Measurements from ENCODE around the gene WDR7.
A peak's percentile ranks its signal among the peaks of the same experiment; 100 is the strongest.

Gene WDR7

GRCh38 chr18:57058734-57059133 is 407.6 kb downstream of the WDR7 start:
- no peak for TF ChIP-seq EGR1 (IDR thresholded peaks at IDR 0.05)
- no peak for TF ChIP-seq MAX (IDR thresholded peaks at IDR 0.05)
- TF ChIP-seq EP300 (IDR thresholded peaks at IDR 0.05; ENCODE audit: borderline replicate concordance) = no peak
- TF ChIP-seq, protein P1, sequence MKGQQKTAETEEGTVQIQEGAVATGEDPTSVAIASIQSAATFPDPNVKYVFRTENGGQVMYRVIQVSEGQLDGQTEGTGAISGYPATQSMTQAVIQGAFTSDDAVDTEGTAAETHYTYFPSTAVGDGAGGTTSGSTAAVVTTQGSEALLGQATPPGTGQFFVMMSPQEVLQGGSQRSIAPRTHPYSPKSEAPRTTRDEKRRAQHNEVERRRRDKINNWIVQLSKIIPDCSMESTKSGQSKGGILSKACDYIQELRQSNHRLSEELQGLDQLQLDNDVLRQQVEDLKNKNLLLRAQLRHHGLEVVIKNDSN (IDR thresholded peaks at IDR 0.05) = no peak
- no peak for TF ChIP-seq NFIC (IDR thresholded peaks at IDR 0.05)

- TF ChIP-seq MAX (IDR thresholded peaks at IDR 0.05) (no peak), ZBTB7A (IDR thresholded peaks at IDR 0.05; ENCODE audit: low read depth) (no peak), RAD21 (IDR thresholded peaks at IDR 0.05; ENCODE audit: low read depth) (no peak), TAF1 (IDR thresholded peaks at IDR 0.05; ENCODE audit: low read depth) (no peak), NFIC (IDR thresholded peaks at IDR 0.05) (no peak), CEBPB (IDR thresholded peaks at IDR 0.05) (no peak), EGR1 (IDR thresholded peaks at IDR 0.05) (no peak), CREB1 (IDR thresholded peaks at IDR 0.05; ENCODE audit: low read depth) (no peak), TCF12 (IDR thresholded peaks at IDR 0.05; ENCODE audit: low read depth) (no peak), YY1 (IDR thresholded peaks at IDR 0.05; ENCODE audit: low read depth) (no peak), REST (IDR thresholded peaks at IDR 0.05; ENCODE audit: low read depth) (no peak), EP300 (IDR thresholded peaks at IDR 0.05; ENCODE audit: borderline replicate concordance) (no peak)
- TF ChIP-seq, protein P1 (IDR thresholded peaks at IDR 0.05) = no peak
These were observed 408.2 kb downstream of the WDR7 start for GRCh38 chr18:57059366-57059765.

- TF ChIP-seq TAF1 (IDR thresholded peaks at IDR 0.05; ENCODE audit: low read depth) (no peak), REST (IDR thresholded peaks at IDR 0.05; ENCODE audit: low read depth) (peak; percentile 17; the same call in 1 of the 2 replicates), CREB1 (IDR thresholded peaks at IDR 0.05; ENCODE audit: low read depth) (no peak)
These were observed 409.7 kb downstream of the WDR7 start for GRCh38 chr18:57060814-57061213.

- TF ChIP-seq RAD21 (IDR thresholded peaks at IDR 0.05; ENCODE audit: low read depth) = no peak
- TF ChIP-seq EGR1 (IDR thresholded peaks at IDR 0.05) = no peak
- TF ChIP-seq, protein P1 (IDR thresholded peaks at IDR 0.05) = no peak
- TF ChIP-seq MAX (IDR thresholded peaks at IDR 0.05) = no peak
These were observed 411.0 kb downstream of the WDR7 start for GRCh38 chr18:57062178-57062577.

DNA sequence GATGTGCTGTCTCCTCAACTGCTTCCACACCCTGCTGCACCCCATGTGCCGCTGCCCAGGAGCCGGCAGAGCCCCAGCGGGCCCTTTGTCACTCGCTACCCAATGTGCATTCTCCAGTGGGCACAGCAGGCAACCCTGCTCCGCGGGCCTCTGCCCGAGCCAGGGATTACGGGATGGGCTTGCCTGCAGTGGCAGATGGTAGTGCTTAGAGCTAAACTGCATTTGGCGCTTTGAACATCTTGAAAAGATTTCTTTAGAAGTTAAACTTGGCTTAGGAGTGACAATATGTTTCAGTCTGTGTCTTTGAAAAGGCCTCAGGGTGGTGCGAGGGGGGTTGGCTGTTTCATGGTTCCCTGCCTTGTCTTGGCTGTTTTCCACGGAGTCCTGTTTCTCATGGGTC is 411.7 kb downstream of the WDR7 start:
- TF ChIP-seq EP300 (IDR thresholded peaks at IDR 0.05; ENCODE audit: borderline replicate concordance) (peak; percentile 89), YY1 (IDR thresholded peaks at IDR 0.05; ENCODE audit: low read depth) (peak; percentile 23; the same call in 1 of the 2 replicates), MAX (IDR thresholded peaks at IDR 0.05) (0 out of 2 replicates have a peak, but pooled peaks have one; percentile 54), TAF1 (IDR thresholded peaks at IDR 0.05; ENCODE audit: low read depth) (no peak), FOXM1 (IDR thresholded peaks at IDR 0.05; ENCODE audit: borderline replicate concordance, low read depth) (peak; percentile 78), CREB1 (IDR thresholded peaks at IDR 0.05; ENCODE audit: low read depth) (no peak), TEAD4 (IDR thresholded peaks at IDR 0.05) (peak; percentile 81), CEBPB (IDR thresholded peaks at IDR 0.05) (0 out of 2 replicates have a peak, but pooled peaks have one; percentile 0), EGR1 (IDR thresholded peaks at IDR 0.05) (no peak), TCF12 (IDR thresholded peaks at IDR 0.05; ENCODE audit: low read depth) (peak; percentile 97), NFIC (IDR thresholded peaks at IDR 0.05) (peak; percentile 94), RAD21 (IDR thresholded peaks at IDR 0.05; ENCODE audit: low read depth) (0 out of 2 replicates have a peak, but pooled peaks have one; percentile 16), REST (IDR thresholded peaks at IDR 0.05; ENCODE audit: low read depth) (no peak)
- TF ChIP-seq, protein P1 (IDR thresholded peaks at IDR 0.05) = no peak
